HepG2 (cell line): ENCODE data around the gene RTBDN. TPM values are rescaled to one million over a fixed set of nuclear protein-coding genes. Genes with fewer than 3 reads are reported as not detected.

Source experiments
- ATAC-seq: fragments of 200-7000 bp; cut with Tn5 transposase; 3 replicates; pipeline ENCODE4 v1.9.1; 2020; ENCODE audit warnings: mild to moderate bottlenecking, moderate library complexity
- BruUV-seq: library from RNA; stranded (reverse); fragments of 400-500 nt; replicated peaks from 2 replicates; lab custom pipeline; 2021; lab: Mats Ljungman, UMichigan
- CTCF ChIA-PET: fragments of 300-600 bp; formaldehyde crosslinking; extraction: SDS; loops from one replicate; lab custom pipeline; 2021; ENCODE audit warnings: low total read pairs, inconsistent platforms, low intra/inter-chr PET ratio; lab: Yijun Ruan, JAX
- POLR2A ChIA-PET: fragments of 350-600 bp; sonication (Branson Sonifier 250); formaldehyde crosslinking; loops from one replicate; lab custom pipeline; 2020; ENCODE audit warnings: antibody characterized with exemption, inconsistent platforms; lab: Yijun Ruan, JAX
- DNase-seq: peaks from one replicate; pipeline ENCODE4 v3.0.0-alpha.2; 2015; ENCODE audit warnings: low spot score
- FAIRE-seq: peaks from 3 replicates; lab custom pipeline; 2011; peaks lifted over from hg19 to GRCh38; lab: Jason Lieb, UNC
- H2AFZ ChIP-seq: one replicate; pipeline ENCODE4 v1.6.1; 2011; ENCODE audit warnings: low read length, inconsistent platforms
- H3K27ac ChIP-seq: fragments of 300-600 bp; 3 replicates; pipeline ENCODE4 v1.8.0; 2011; ENCODE audit warnings: mixed run types, mild to moderate bottlenecking, mixed read lengths, low read length, inconsistent platforms; ENCODE audit not compliant: insufficient read depth; ENCODE audit errors: extremely low read length
- H3K27me3 ChIP-seq, 2 experiments: fragments of 200-600 bp in 1 of 2; 2 replicates in 1 of 2; 3 replicates in 1 of 2; pipeline versions ENCODE4 v1.6.0 to v1.8.0; 2011; ENCODE audit warnings: low read length in 2 of 2, mild to moderate bottlenecking in 2 of 2, moderate library complexity in 2 of 2, inconsistent platforms in 1 of 2; ENCODE audit not compliant: insufficient read depth in 2 of 2, control insufficient read depth in 1 of 2
- H3K36me3 ChIP-seq, 2 experiments: fragments of 200-600 bp in 1 of 2; replicated peaks in 1 of 2; 2 replicates in 1 of 2; 3 replicates in 1 of 2; pipeline versions ENCODE4 v1.5.1 to v1.8.0; 2011; ENCODE audit warnings: low read length in 2 of 2, inconsistent platforms in 1 of 2; ENCODE audit not compliant: insufficient read depth in 2 of 2, control insufficient read depth in 1 of 2
- H3K4me1 ChIP-seq: 2 replicates; pipeline ENCODE4 v1.5.1; 2012; ENCODE audit warnings: low read length, inconsistent platforms; ENCODE audit not compliant: insufficient read depth
- H3K4me2 ChIP-seq: 2 replicates; pipeline ENCODE4 v1.6.0; 2011; ENCODE audit warnings: low read depth, low read length, inconsistent platforms
- H3K4me3 ChIP-seq, 3 experiments: fragments of 200-600 bp in 1 of 3; sonication (generic), shearing (Covaris generic) in 1 of 3; replicated peaks in 1 of 3; 2 replicates each; pipeline ENCODE4 v1.5.1; 2011 to 2016; ENCODE audit warnings: low read length in 3 of 3, inconsistent platforms in 2 of 3, low read depth in 2 of 3, mild to moderate bottlenecking in 2 of 3, control low read depth in 1 of 3, mixed read lengths in 1 of 3; ENCODE audit not compliant: insufficient read depth in 1 of 3
- H3K79me2 ChIP-seq: one replicate; pipeline ENCODE4 v1.6.1; 2011; ENCODE audit warnings: low read length, inconsistent platforms; ENCODE audit not compliant: insufficient read depth
- H3K9ac ChIP-seq: 2 replicates; pipeline ENCODE4 v1.6.0; 2011; ENCODE audit warnings: mild to moderate bottlenecking, low read depth, low read length, inconsistent platforms; ENCODE audit not compliant: insufficient read depth
- H3K9me3 ChIP-seq: 2 replicates; pipeline ENCODE4 v1.5.1; 2012; ENCODE audit warnings: mild to moderate bottlenecking, low read length
- H4K20me1 ChIP-seq: 2 replicates; pipeline ENCODE4 v1.6.0; 2011; ENCODE audit warnings: inconsistent platforms, mild to moderate bottlenecking, low read length, moderate library complexity; ENCODE audit not compliant: insufficient read depth
- CREB1 ChIP-seq, 2 experiments: fragments of 450-650 bp in 1 of 2; IDR thresholded peaks; 2 replicates each; pipeline ENCODE4 v1.6.1; 2016 to 2017; ENCODE audit warnings: control low read depth in 1 of 2, mild to moderate bottlenecking in 1 of 2, missing compliant biosample characterization in 1 of 2, missing genetic modification characterization in 1 of 2
- RCOR2 ChIP-seq: IDR thresholded peaks from 2 replicates; pipeline ENCODE4 v1.6.1; 2016; ENCODE audit warnings: missing biosample characterization, missing genetic modification reagents
- REPIN1 ChIP-seq: sonication (generic); formaldehyde crosslinking; IDR thresholded peaks from 2 replicates; pipeline ENCODE4 v1.8.0; 2022; ENCODE audit warnings: missing genetic modification reagents, low read depth, mild to moderate bottlenecking, borderline replicate concordance
- SMAD1 ChIP-seq: sonication (generic); formaldehyde crosslinking; IDR thresholded peaks from 2 replicates; pipeline ENCODE4 v1.4.0; 2020; ENCODE audit warnings: missing genetic modification reagents, low read depth, mild to moderate bottlenecking, borderline replicate concordance
- SRSF9 ChIP-seq: fragments of 200-400 bp; formaldehyde crosslinking; IDR thresholded peaks from 2 replicates; pipeline ENCODE4 v1.6.1; 2018; ENCODE audit warnings: borderline replicate concordance, mild to moderate bottlenecking, low read depth, low read length; ENCODE audit not compliant: insufficient read depth, poor library complexity, severe bottlenecking
- TCF7 ChIP-seq: sonication (generic); IDR thresholded peaks from 2 replicates; pipeline ENCODE4 v1.6.1; 2016; ENCODE audit warnings: antibody characterized with exemption, low read depth
- ZMYM4 ChIP-seq: sonication (generic); formaldehyde crosslinking; IDR thresholded peaks from 2 replicates; pipeline ENCODE4 v1.8.1; 2023; ENCODE audit warnings: mild to moderate bottlenecking, missing genetic modification reagents
- ZNF24 ChIP-seq: fragments of 450-650 bp; IDR thresholded peaks from 2 replicates; pipeline ENCODE4 v1.6.1; 2017; ENCODE audit warnings: antibody characterized with exemption, mild to moderate bottlenecking
- ZNF749 ChIP-seq: sonication (generic); formaldehyde crosslinking; IDR thresholded peaks from 2 replicates; pipeline ENCODE4 v1.8.0; 2022; ENCODE audit warnings: mild to moderate bottlenecking, missing genetic modification reagents, moderate library complexity, borderline replicate concordance
- ZSCAN12 ChIP-seq: sonication (generic); formaldehyde crosslinking; IDR thresholded peaks from 2 replicates; pipeline ENCODE4 v1.9.0; 2021; ENCODE audit warnings: mild to moderate bottlenecking, missing genetic modification reagents
- ZSCAN9 ChIP-seq: IDR thresholded peaks from 2 replicates; pipeline ENCODE4 v1.6.1; 2016; ENCODE audit warnings: borderline replicate concordance
- WGBS: methylation state at CpG from one replicate; pipeline ENCODE4 v1.1.6; 2017; ENCODE audit warnings: low lambda C conversion rate; 5-methylcytosine and 5-hydroxymethylcytosine counted together
- in situ Hi-C: cut with HindIII; loops from 2 replicates; pipeline ENCODE4 v1.10.0; 2017; ENCODE audit warnings: low pct_unique_long_range_greater_than_20kb; ENCODE audit not compliant: extremely low pct_ligation_motif_present
- intact Hi-C: fragments of 100-400 bp; cut with micrococcal nuclease; formaldehyde crosslinking; loops from one replicate; pipeline ENCODE4 v1.10.0; 2022; ENCODE audit not compliant: unreplicated experiment
- polyA plus RNA-seq, 8 experiments: library from polyadenylated mRNA; depleted of rRNA in 3 of 8; stranded (reverse) in 7 of 8; unstranded in 1 of 8; fragments of >200 nt; fragmentation: Illumina TruSeq in 4 of 8; extraction: Trizol in 4 of 8; gene quantifications; 2 replicates each; pipeline versions ENCODE4 v1.2.1 to v1.2.3, GENCODE V29; 2011 to 2016; ENCODE audit warnings: low read depth in 4 of 8, missing spikeins in 1 of 8, mixed read lengths in 1 of 8; ENCODE audit not compliant: insufficient read depth in 1 of 8
- total RNA-seq, 5 experiments: library from RNA; depleted of rRNA; stranded (reverse); fragments of >200 nt; fragmentation: Illumina TruSeq; extraction: Trizol; gene quantifications; 2 replicates each; pipeline ENCODE4 v1.2.3, GENCODE V29; 2016; ENCODE audit warnings: low read depth in 1 of 5
- TF ChIP-seq, protein P1 (sequence below): sonication (generic); formaldehyde crosslinking; IDR thresholded peaks from 2 replicates; pipeline ENCODE4 v1.8.1; 2022; ENCODE audit warnings: low read depth, mild to moderate bottlenecking, missing genetic modification reagents
- TF ChIP-seq, protein P2 (sequence below): sonication (generic); formaldehyde crosslinking; IDR thresholded peaks from 2 replicates; pipeline ENCODE4 v1.4.0; 2020; ENCODE audit warnings: missing genetic modification reagents, borderline replicate concordance
- TF ChIP-seq, protein P3 (sequence below): IDR thresholded peaks from 2 replicates; pipeline ENCODE4 v1.6.1; 2016

RTBDN gene
- total and polyA plus RNA-seq, 2 of the 13 experiments (the other 11 are each of a cell fraction or from before 2014, with no cell fraction given) = 0.27 to 0.48 TPM

DNA sequence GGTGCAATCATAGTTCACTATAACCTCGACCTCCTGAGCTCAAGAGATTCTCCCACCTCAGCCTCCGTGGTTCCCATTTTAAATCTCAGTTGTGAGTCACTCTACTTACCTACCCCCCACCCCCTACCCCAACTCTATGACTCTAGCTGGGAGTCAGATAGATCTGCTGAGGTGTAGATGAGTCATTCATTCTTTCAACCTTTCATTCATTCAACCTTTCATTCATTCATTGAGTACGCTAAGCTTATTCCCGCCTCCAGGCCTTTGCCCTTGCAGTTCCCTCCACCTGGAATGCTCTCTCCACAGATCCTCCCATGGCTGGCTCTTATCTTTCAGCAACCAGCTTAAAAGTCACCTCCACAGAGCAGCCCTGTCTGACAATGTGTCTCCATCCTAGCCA, 2.8 kb upstream of the RTBDN start:
- H3K9ac ChIP-seq = no peak overlapping the region
- H3K27ac ChIP-seq = no peak overlapping the region
- BruUV-seq = no TSS peak
- ATAC-seq (no peak), DNase-seq (no peak), FAIRE-seq (no peak)
- no peak overlapping the region for H3K4me3 ChIP-seq
- H4K20me1 ChIP-seq = no peaks in the 10 kb centered on the region
- in situ Hi-C loops = loop anchor here (5.0 kb wide), 1 partner anchor 65 kb away; no protein-coding TSS in a partner anchor
- no peak overlapping the region for H3K4me2 ChIP-seq
- H3K79me2 ChIP-seq = no peaks in the 10 kb centered on the region
- H2AFZ ChIP-seq = no peak overlapping the region
- no peaks in the 10 kb centered on the region for H3K36me3 ChIP-seq
- H3K9me3 ChIP-seq = no peaks in the 10 kb centered on the region
- TF ChIP-seq ZNF24 = 0 out of 2 replicates have a peak, but pooled peaks have one; percentile 25
- no peak for TF ChIP-seq ZSCAN9
- no peak for TF ChIP-seq TCF7
- no peak for TF ChIP-seq SRSF9
- ChIA-PET CTCF (interaction anchor here (0.8 to 1.1 kb wide), 2 partner anchors 11 kb away, joined by 3 read pairs; no protein-coding TSS in a partner anchor), POLR2A (interaction anchor here (0.8 kb wide), 1 partner anchor 45 kb away, joined by 3 read pairs; no protein-coding TSS in a partner anchor)
- intact Hi-C loops = no loop called here
- 10% methylated on average over 4 of the region's 4 CpGs for WGBS
- H3K4me1 ChIP-seq = peaks cover 51% of the 10 kb centered on the region
- peaks cover 0 to 21% of the 10 kb centered on the region in 2 experiments; a peak in 2 of 5 replicates for H3K27me3 ChIP-seq

DNA sequence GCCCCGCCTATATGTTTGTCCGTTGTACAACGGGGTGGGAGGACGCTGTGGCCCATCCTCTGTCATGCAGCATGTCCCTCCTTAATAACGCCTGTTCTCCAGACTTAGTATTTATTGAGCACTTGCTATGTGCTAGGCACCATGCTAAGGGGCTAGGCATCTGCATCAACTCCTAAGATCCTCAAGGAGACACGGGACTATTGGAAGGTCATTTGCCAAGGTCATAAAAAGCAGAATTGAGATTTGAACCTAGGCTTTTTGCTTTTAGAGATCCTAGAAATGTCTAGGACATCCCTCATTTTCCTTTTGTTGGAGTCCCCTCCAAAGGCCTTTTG, 2.1 kb upstream of the RTBDN start:
- H3K4me1 ChIP-seq = peaks cover 51% of the 10 kb centered on the region
- intact Hi-C loops = no loop called here
- POLR2A ChIA-PET = no interaction called here
- TF ChIP-seq CREB1 (IDR thresholded peaks at IDR 0.05) (no peak), CREB1 (CRISPR knock-in tag; IDR thresholded peaks at IDR 0.05) (peak; percentile 53; the same call in 1 of the 2 replicates), REPIN1 (CRISPR knock-in tag) (peak; percentile 76; the same call in 1 of the 2 replicates), ZSCAN12 (no peak), ZNF749 (no peak), ZMYM4 (CRISPR knock-in tag) (peak; percentile 6; the same call in 1 of the 2 replicates), RCOR2 (CRISPR knock-in tag) (0 out of 2 replicates have a peak, but pooled peaks have one; percentile 5), SMAD1 (CRISPR knock-in tag) (no peak)
- TF ChIP-seq, protein P1, sequence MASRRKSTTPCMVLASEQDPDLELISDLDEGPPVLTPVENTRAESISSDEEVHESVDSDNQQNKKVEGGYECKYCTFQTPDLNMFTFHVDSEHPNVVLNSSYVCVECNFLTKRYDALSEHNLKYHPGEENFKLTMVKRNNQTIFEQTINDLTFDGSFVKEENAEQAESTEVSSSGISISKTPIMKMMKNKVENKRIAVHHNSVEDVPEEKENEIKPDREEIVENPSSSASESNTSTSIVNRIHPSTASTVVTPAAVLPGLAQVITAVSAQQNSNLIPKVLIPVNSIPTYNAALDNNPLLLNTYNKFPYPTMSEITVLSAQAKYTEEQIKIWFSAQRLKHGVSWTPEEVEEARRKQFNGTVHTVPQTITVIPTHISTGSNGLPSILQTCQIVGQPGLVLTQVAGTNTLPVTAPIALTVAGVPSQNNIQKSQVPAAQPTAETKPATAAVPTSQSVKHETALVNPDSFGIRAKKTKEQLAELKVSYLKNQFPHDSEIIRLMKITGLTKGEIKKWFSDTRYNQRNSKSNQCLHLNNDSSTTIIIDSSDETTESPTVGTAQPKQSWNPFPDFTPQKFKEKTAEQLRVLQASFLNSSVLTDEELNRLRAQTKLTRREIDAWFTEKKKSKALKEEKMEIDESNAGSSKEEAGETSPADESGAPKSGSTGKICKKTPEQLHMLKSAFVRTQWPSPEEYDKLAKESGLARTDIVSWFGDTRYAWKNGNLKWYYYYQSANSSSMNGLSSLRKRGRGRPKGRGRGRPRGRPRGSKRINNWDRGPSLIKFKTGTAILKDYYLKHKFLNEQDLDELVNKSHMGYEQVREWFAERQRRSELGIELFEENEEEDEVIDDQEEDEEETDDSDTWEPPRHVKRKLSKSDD (CRISPR knock-in tag) = no peak
- TF ChIP-seq, protein P2, sequence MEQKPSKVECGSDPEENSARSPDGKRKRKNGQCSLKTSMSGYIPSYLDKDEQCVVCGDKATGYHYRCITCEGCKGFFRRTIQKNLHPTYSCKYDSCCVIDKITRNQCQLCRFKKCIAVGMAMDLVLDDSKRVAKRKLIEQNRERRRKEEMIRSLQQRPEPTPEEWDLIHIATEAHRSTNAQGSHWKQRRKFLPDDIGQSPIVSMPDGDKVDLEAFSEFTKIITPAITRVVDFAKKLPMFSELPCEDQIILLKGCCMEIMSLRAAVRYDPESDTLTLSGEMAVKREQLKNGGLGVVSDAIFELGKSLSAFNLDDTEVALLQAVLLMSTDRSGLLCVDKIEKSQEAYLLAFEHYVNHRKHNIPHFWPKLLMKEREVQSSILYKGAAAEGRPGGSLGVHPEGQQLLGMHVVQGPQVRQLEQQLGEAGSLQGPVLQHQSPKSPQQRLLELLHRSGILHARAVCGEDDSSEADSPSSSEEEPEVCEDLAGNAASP = peak; percentile 5; the same call in 1 of the 2 replicates
- TF ChIP-seq, protein P3, sequence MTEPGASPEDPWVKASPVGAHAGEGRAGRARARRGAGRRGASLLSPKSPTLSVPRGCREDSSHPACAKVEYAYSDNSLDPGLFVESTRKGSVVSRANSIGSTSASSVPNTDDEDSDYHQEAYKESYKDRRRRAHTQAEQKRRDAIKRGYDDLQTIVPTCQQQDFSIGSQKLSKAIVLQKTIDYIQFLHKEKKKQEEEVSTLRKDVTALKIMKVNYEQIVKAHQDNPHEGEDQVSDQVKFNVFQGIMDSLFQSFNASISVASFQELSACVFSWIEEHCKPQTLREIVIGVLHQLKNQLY (CRISPR knock-in tag) = 0 out of 2 replicates have a peak, but pooled peaks have one; percentile 3

More for the DNA sequence above, 2.1 kb upstream of the RTBDN start:
- Histone ChIP-seq H3K36me3 (no peaks in the 10 kb centered on the region), H3K4me2 (peak overlapping the region; percentile 67), H3K27me3 (peaks cover 0 to 21% of the 10 kb centered on the region in 2 experiments; a peak in 2 of 5 replicates), H3K79me2 (no peaks in the 10 kb centered on the region), H2AFZ (no peak overlapping the region), H3K9ac (no peak overlapping the region), H3K27ac (no peak overlapping the region), H4K20me1 (no peaks in the 10 kb centered on the region), H3K4me3 (peak overlapping the region in 1 of 3 experiments; percentile 67; a peak in 1 of 6 replicates), H3K9me3 (no peaks in the 10 kb centered on the region)
- 0% methylated on average over 1 of the region's 6 CpGs for WGBS
- CTCF ChIA-PET = no interaction called here
- no peak for FAIRE-seq
- BruUV-seq = no TSS peak
- no peak for DNase-seq
- ATAC-seq = no peak
- in situ Hi-C loops = loop anchor here (5.0 kb wide), 1 partner anchor 64 kb away; no protein-coding TSS in a partner anchor
